ENCODE results near the gene CCNB2. TPM values are rescaled to one million over a fixed set of nuclear protein-coding genes. Genes with fewer than 3 reads are reported as not detected.

Gene CCNB2
- total RNA-seq (2021), result 123 and 129 TPM in 2 replicates
- Bru-seq, nascent RNA, result percentile 89 among the genes with signal in this experiment
- percentile 79 among the genes with signal in this experiment for BruChase-seq, experiment 1, labeled RNA remaining after a 2-hour chase
- BruChase-seq, experiment 2, labeled RNA remaining after a 6-hour chase, result percentile 89 among the genes with signal in this experiment
- long read RNA-seq, transcript CCNB2-201 (9 exons, 1,556 nt), result major isoform, 154 of 163 reads
- long read RNA-seq, partial matches to known transcripts, result 5 of 163 reads
- long read RNA-seq, other reads (novel, unspliced or antisense), result 4 of 163 reads

DNA sequence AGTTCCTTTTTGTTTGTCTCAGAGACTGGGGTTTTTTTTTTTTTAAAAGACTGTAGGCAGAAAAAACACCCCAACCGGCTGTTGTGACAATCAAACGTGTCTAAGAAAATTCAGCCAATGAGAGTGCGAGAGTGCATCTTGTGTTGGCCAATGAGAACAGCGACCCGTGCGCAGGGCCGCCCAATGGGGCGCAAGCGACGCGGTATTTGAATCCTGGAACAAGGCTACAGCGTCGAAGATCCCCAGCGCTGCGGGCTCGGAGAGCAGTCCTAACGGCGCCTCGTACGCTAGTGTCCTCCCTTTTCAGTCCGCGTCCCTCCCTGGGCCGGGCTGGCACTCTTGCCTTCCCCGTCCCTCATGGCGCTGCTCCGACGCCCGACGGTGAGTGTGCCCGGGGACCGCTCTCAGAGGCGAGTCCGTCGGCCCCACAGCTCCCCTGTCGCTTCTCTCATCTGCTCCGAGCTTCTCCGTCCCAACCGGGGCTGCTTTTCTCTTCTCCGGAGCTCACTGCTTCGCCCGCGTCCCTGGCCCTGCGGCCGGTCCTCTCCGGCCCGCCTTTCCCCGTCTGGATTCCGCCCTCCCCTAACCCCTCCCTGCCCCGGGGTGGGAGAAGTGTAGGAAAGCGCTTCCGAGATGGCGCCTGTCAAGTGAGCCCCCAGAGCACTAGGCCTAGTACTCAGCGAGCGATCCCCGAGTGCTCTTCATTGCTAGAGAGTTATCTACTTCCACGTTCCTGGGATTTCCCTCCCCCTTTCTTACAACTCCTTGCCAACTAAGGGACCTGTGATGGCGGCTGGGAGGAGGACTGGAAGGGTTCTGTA lies at the start of gene CCNB2:
CCNB2 (plus strand) TSS at position 235 of the 821 bp plus-strand sequence; CDS start at position 358, 123 bp downstream.
- TF ChIP-seq, protein P1, sequence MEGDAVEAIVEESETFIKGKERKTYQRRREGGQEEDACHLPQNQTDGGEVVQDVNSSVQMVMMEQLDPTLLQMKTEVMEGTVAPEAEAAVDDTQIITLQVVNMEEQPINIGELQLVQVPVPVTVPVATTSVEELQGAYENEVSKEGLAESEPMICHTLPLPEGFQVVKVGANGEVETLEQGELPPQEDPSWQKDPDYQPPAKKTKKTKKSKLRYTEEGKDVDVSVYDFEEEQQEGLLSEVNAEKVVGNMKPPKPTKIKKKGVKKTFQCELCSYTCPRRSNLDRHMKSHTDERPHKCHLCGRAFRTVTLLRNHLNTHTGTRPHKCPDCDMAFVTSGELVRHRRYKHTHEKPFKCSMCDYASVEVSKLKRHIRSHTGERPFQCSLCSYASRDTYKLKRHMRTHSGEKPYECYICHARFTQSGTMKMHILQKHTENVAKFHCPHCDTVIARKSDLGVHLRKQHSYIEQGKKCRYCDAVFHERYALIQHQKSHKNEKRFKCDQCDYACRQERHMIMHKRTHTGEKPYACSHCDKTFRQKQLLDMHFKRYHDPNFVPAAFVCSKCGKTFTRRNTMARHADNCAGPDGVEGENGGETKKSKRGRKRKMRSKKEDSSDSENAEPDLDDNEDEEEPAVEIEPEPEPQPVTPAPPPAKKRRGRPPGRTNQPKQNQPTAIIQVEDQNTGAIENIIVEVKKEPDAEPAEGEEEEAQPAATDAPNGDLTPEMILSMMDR (conservative IDR thresholded peaks at IDR 0.05; ENCODE audit: low read depth, low read length), result no peak
- TF ChIP-seq EZH2 (IDR thresholded peaks at IDR 0.05; ENCODE audit: borderline replicate concordance, low read depth, low read length, poor library complexity, severe bottlenecking), result no peak

DNA sequence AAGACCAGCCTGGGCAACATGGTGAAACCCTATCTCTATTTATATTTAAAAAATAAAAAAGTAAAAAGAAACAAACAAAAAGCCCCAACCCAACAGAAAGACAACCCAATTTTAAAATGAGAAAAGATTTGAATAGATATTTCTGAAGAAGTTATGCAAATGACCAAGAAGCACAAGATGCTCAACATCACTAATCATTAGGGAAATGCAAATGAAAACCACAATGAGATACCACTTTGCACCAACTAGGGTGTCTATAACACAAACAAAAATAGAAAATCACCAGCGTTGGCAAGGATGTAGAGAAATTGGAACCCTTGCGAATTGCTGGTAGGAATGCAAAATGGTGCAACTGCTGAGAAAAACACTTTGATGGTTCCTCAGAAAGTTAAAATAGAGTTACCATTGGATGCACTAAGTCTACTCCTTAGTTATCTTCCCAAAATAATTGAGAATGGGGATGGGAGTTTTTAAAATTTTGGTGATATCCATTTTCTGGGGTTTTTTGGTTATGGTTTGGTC lies 45.8 kb upstream of the CCNB2 start:
- H3K36me3 ChIP-seq (ENCODE audit: insufficient read depth, low read length, poor library complexity, severe bottlenecking), result peaks cover 36% of the 10 kb centered on the region
- H3K27me3 ChIP-seq (replicated peaks; ENCODE audit: insufficient read depth, low read depth, low read length, poor library complexity), result no peaks in the 10 kb centered on the region
- H3K27ac ChIP-seq (ENCODE audit: low read depth, low read length, poor library complexity, severe bottlenecking), result no peak overlapping the region
- DNase-seq (ENCODE audit: low spot score), result no peak
- H3K4me3 ChIP-seq (ENCODE audit: low read depth, low read length, poor library complexity, severe bottlenecking), result no peak overlapping the region
- ChIA-PET POLR2A (ENCODE audit: low non-redundant PET) (no interaction called here), CTCF (no interaction called here)
- no peaks in the 10 kb centered on the region for H3K4me1 ChIP-seq (ENCODE audit: insufficient read depth, low read length, poor library complexity, severe bottlenecking)
- H3K9me3 ChIP-seq (ENCODE audit: low read depth, low read length, poor library complexity, severe bottlenecking), result no peaks in the 10 kb centered on the region
- no TSS peak for BruUV-seq (replicated peaks)
- intact Hi-C loops (cut with micrococcal nuclease; ENCODE audit: unreplicated experiment), result no loop called here
- no peak for TF ChIP-seq EZH2 (IDR thresholded peaks at IDR 0.05; ENCODE audit: borderline replicate concordance, low read depth, low read length, poor library complexity, severe bottlenecking)
- TF ChIP-seq, protein P1 (conservative IDR thresholded peaks at IDR 0.05; ENCODE audit: low read depth, low read length), result no peak

More for the DNA sequence above, at the start of gene CCNB2:
- Histone ChIP-seq H3K4me3 (ENCODE audit: low read depth, low read length, poor library complexity, severe bottlenecking) (peak within 1 kb of the TSS; percentile 83), H3K4me1 (ENCODE audit: insufficient read depth, low read length, poor library complexity, severe bottlenecking) (peaks cover 7% of the 10 kb centered on the region), H3K9me3 (ENCODE audit: low read depth, low read length, poor library complexity, severe bottlenecking) (no peaks in the 10 kb centered on the region), H3K27me3 (replicated peaks; ENCODE audit: insufficient read depth, low read depth, low read length, poor library complexity) (no peaks in the 10 kb centered on the region), H3K27ac (ENCODE audit: low read depth, low read length, poor library complexity, severe bottlenecking) (peak within 1 kb of the TSS; percentile 96), H3K36me3 (ENCODE audit: insufficient read depth, low read length, poor library complexity, severe bottlenecking) (peaks cover 33% of the 10 kb centered on the region)
- intact Hi-C loops (cut with micrococcal nuclease; ENCODE audit: unreplicated experiment), result loop anchor here (10.0 kb wide), 1 partner anchor 120 kb away; the partner anchor contains the start of gene RNF111
- no TSS peak for BruUV-seq (replicated peaks)
- ChIA-PET POLR2A (ENCODE audit: low non-redundant PET) (no interaction called here), CTCF (no interaction called here)
- DNase-seq (ENCODE audit: low spot score), result peak; percentile 97

DNA sequence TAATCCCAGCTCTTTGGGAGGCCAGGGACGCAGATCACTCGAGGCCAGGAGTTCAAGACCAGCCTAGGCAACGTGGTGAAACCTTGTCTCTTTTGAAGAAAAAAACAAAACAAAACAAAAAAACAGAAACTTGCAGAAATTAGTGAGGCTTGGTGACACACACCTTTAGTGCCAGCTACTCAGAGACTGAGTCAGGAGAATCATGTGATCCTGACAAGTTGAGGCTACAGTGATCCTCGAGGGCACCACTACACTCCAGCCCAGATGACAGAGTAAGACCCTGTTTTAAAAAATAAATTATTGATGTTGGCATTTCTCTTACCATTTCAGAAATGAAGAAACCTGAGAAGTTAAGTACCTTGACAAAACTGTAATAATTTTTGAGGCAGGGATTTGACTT lies 44.6 kb upstream of the CCNB2 start:
- TF ChIP-seq, protein P1 (conservative IDR thresholded peaks at IDR 0.05; ENCODE audit: low read depth, low read length), result no peak
- TF ChIP-seq EZH2 (IDR thresholded peaks at IDR 0.05; ENCODE audit: borderline replicate concordance, low read depth, low read length, poor library complexity, severe bottlenecking), result no peak
- no peak overlapping the region for H3K27ac ChIP-seq (ENCODE audit: low read depth, low read length, poor library complexity, severe bottlenecking)
- intact Hi-C loops (cut with micrococcal nuclease; ENCODE audit: unreplicated experiment), result no loop called here
- H3K27me3 ChIP-seq (replicated peaks; ENCODE audit: insufficient read depth, low read depth, low read length, poor library complexity), result no peaks in the 10 kb centered on the region
- CTCF ChIA-PET, result no interaction called here
- peaks cover 37% of the 10 kb centered on the region for H3K36me3 ChIP-seq (ENCODE audit: insufficient read depth, low read length, poor library complexity, severe bottlenecking)
- no TSS peak for BruUV-seq (replicated peaks)
- DNase-seq (ENCODE audit: low spot score), result no peak
- H3K4me1 ChIP-seq (ENCODE audit: insufficient read depth, low read length, poor library complexity, severe bottlenecking), result no peaks in the 10 kb centered on the region
- no peak overlapping the region for H3K4me3 ChIP-seq (ENCODE audit: low read depth, low read length, poor library complexity, severe bottlenecking)
- POLR2A ChIA-PET (ENCODE audit: low non-redundant PET), result no interaction called here
- no peaks in the 10 kb centered on the region for H3K9me3 ChIP-seq (ENCODE audit: low read depth, low read length, poor library complexity, severe bottlenecking)
